K562 (cell line): ENCODE results near the gene RSPH3. TPM values are rescaled to one million over a fixed set of nuclear protein-coding genes. Genes with fewer than 3 reads are reported as not detected.

Source experiments
- PTBP1 ChIP-seq: fragments of 200-400 bp; formaldehyde crosslinking; IDR thresholded peaks from 2 replicates; pipeline ENCODE4 v1.6.1; 2017; ENCODE audit warnings: low read depth, low read length
- ZNF318 ChIP-seq, 2 experiments: fragments of 450-650 bp; IDR thresholded peaks; 2 replicates each; pipeline ENCODE4 v1.6.1; 2016; ENCODE audit warnings: mild to moderate bottlenecking in 2 of 2, borderline replicate concordance in 1 of 2, low read depth in 1 of 2, moderate library complexity in 1 of 2
- polyA plus RNA-seq, 8 experiments: library from polyadenylated mRNA; depleted of rRNA in 4 of 8; stranded (reverse) in 5 of 8; unstranded in 3 of 8; fragments of >200 nt; fragmentation: Nextera tagmentation in 2 of 8; fragmentation: Illumina TruSeq in 1 of 8; extraction: Ambion mirVana in 2 of 8; extraction: Trizol in 1 of 8; gene quantifications; 2 replicates each; pipeline versions ENCODE4 v1.2.1 to v1.2.3, GENCODE V29; 2011 to 2014; ENCODE audit warnings: inconsistent platforms in 1 of 8, missing spikeins in 1 of 8
- total RNA-seq, 7 experiments: library from RNA; depleted of rRNA in 6 of 7; stranded (reverse); fragments of >200 nt in 6 of 7; fragmentation: Illumina TruSeq in 2 of 7; extraction: Trizol in 2 of 7; gene quantifications; 2 replicates each; pipeline versions ENCODE4 v1.2.1 to v1.2.3, GENCODE V29; 2011 to 2021; ENCODE audit warnings: low replicate concordance in 1 of 7

Gene RSPH3
- total and polyA plus RNA-seq, 9 of the 15 experiments (the other 6 are each of a cell fraction or from before 2014, with no cell fraction given), result 0.52 to 2.9 (median 1.5) TPM

DNA sequence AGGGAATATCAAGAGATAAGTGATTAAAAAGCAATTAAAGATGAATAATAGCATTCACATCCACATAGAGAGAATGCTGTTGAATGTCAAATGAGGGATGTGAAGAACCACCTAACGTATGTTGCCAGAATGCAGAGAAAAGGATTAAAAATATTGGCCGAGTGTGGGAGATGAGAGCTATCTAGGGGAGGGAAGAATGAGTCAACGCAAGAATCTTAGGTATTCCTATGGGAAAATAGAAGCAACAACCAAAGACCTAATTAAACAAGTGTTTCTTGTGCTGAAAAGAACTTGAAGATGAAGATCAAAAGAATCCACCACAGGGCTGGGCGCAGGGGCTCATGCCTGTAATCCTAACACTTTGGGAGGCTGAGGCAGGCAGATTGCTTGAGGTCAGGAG lies 12.2 kb upstream of the RSPH3 start (continued):
- no peak for TF ChIP-seq ZNF318 (IDR thresholded peaks at IDR 0.05; ENCODE audit: borderline replicate concordance in 1 of 2, low read depth in 1 of 2)
- TF ChIP-seq PTBP1, result no peak
- TF ChIP-seq, all 486 proteins: peak for 0
